Keratinocyte (primary cell): ENCODE measurements around the gene SND1. TPM values are rescaled to one million over a fixed set of nuclear protein-coding genes. Genes with fewer than 3 reads are reported as not detected.

Experiments
- DNase-seq: peaks from one replicate; pipeline ENCODE4 v3.0.0-alpha.2; 2011; ENCODE audit warnings: low read depth, missing footprints, low spot score
- FAIRE-seq: peaks from 2 replicates; lab custom pipeline; 2011; peaks lifted over from hg19 to GRCh38; lab: Jason Lieb, UNC
- H2AFZ ChIP-seq: 2 replicates; pipeline ENCODE4 v1.6.0; 2012; ENCODE audit warnings: low read length, control low read depth, inconsistent platforms; ENCODE audit not compliant: control insufficient read depth
- H3K27ac ChIP-seq: 2 replicates; pipeline ENCODE4 v1.5.1; 2011; ENCODE audit warnings: low read length; ENCODE audit not compliant: control insufficient read depth, insufficient read depth
- H3K27me3 ChIP-seq: 3 replicates; pipeline ENCODE4 v1.6.0; 2011; ENCODE audit warnings: low read length; ENCODE audit not compliant: control insufficient read depth, insufficient read depth; ENCODE audit errors: extremely low read depth
- H3K36me3 ChIP-seq, 2 experiments: 2 replicates in 1 of 2; 3 replicates in 1 of 2; pipeline ENCODE4 v1.5.1; 2011; ENCODE audit warnings: low read length in 2 of 2, mild to moderate bottlenecking in 1 of 2; ENCODE audit not compliant: control insufficient read depth in 2 of 2, insufficient read depth in 2 of 2; ENCODE audit errors: extremely low read depth in 1 of 2
- H3K4me1 ChIP-seq: 3 replicates; pipeline ENCODE4 v1.5.1; 2011; ENCODE audit warnings: low read length; ENCODE audit not compliant: control insufficient read depth, insufficient read depth; ENCODE audit errors: extremely low read depth
- H3K4me2 ChIP-seq: 3 replicates; pipeline ENCODE4 v1.6.0; 2011; ENCODE audit warnings: low read depth, low read length; ENCODE audit not compliant: control insufficient read depth, insufficient read depth; ENCODE audit errors: extremely low read depth
- H3K4me3 ChIP-seq, 3 experiments: fragments of 200-600 bp in 1 of 3; sonication (generic) in 1 of 3; 2 replicates in 2 of 3; 3 replicates in 1 of 3; pipeline ENCODE4 v1.5.1; 2011 to 2016; ENCODE audit warnings: low read length in 3 of 3, mild to moderate bottlenecking in 3 of 3, control low read depth in 2 of 3, inconsistent platforms in 1 of 3, low read depth in 1 of 3, mixed read lengths in 1 of 3, mixed run types in 1 of 3, moderate library complexity in 1 of 3; ENCODE audit not compliant: control insufficient read depth in 2 of 3, insufficient read depth in 2 of 3; ENCODE audit errors: extremely low read depth in 1 of 3
- H3K79me2 ChIP-seq: 2 replicates; pipeline ENCODE4 v1.6.0; 2012; ENCODE audit warnings: low read length; ENCODE audit not compliant: control insufficient read depth, insufficient read depth
- H3K9ac ChIP-seq: 3 replicates; pipeline ENCODE4 v1.6.0; 2011; ENCODE audit warnings: low read length; ENCODE audit not compliant: control insufficient read depth, insufficient read depth; ENCODE audit errors: extremely low read depth
- H3K9me1 ChIP-seq: 3 replicates; pipeline ENCODE4 v1.6.0; 2011; ENCODE audit warnings: low read length; ENCODE audit not compliant: control insufficient read depth, insufficient read depth; ENCODE audit errors: extremely low read depth
- H3K9me3 ChIP-seq: 2 replicates; pipeline ENCODE4 v1.5.1; 2012; ENCODE audit warnings: low read depth, low read length; ENCODE audit not compliant: control insufficient read depth
- H4K20me1 ChIP-seq: 3 replicates; pipeline ENCODE4 v1.6.0; 2011; ENCODE audit warnings: low read length; ENCODE audit not compliant: control insufficient read depth, insufficient read depth; ENCODE audit errors: extremely low read depth
- EZH2 ChIP-seq: IDR thresholded peaks from one replicate; pipeline ENCODE4 v1.6.1; 2012; ENCODE audit warnings: inconsistent platforms, mild to moderate bottlenecking, low read length, moderate library complexity
- dilution Hi-C: fragments of 300-500 bp; cut with MboI; formaldehyde crosslinking; loops from one replicate; pipeline ENCODE4 v1.7.0; 2020; ENCODE audit warnings: low sequenced_read_pairs; ENCODE audit not compliant: extremely low pct_ligation_motif_present
- polyA plus RNA-seq, 5 experiments: library from polyadenylated mRNA; depleted of rRNA in 3 of 5; stranded (reverse) in 3 of 5; stranded (forward) in 1 of 5; unstranded in 1 of 5; fragments of >200 nt; gene quantifications; 1 replicate in 1 of 5; 2 replicates in 3 of 5; 3 replicates in 1 of 5; pipeline versions ENCODE4 v1.2.1 to v1.2.3, GENCODE V29; 2011 to 2012; ENCODE audit warnings: missing spikeins in 2 of 5, low read depth in 1 of 5, low replicate concordance in 1 of 5
- TF ChIP-seq, protein P1 (sequence below), 3 experiments: IDR thresholded peaks in 1 of 3; conservative IDR thresholded peaks in 1 of 3; optimal IDR thresholded peaks in 1 of 3; 2 replicates in 2 of 3; 3 replicates in 1 of 3; pipeline versions ENCODE3 to v1.5.1; 2011; ENCODE audit warnings: low read length in 3 of 3, mild to moderate bottlenecking in 3 of 3, moderate library complexity in 2 of 3, control low read depth in 1 of 3, inconsistent platforms in 1 of 3; ENCODE audit not compliant: insufficient read depth in 2 of 3; ENCODE audit errors: extremely low read depth in 1 of 3

Gene SND1
- polyA plus RNA-seq, 1 donor (not counting 4 experiments of a cell fraction or from before 2014, with no cell fraction given) = 140 TPM

DNA sequence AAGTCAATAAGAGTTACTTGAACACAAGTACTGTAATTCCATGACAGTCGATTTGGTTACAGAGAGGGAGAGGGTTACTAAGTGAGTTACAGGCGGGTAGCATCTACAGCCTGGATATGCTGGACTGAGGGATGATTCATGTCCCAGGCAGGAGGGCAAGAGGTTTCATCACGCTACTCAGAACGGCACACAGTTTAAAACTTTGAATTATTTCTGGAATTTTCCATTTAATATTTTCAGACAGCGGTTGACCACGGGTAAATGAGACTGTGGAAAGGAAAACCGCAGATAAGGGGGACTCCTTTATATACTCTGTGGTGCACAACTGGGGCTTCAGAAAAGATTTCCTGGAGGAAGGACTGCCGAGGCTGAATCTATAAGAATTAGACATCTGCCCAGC, 404.9 kb downstream of the SND1 start:
- no peaks in the 10 kb centered on the region for H3K27me3 ChIP-seq

DNA sequence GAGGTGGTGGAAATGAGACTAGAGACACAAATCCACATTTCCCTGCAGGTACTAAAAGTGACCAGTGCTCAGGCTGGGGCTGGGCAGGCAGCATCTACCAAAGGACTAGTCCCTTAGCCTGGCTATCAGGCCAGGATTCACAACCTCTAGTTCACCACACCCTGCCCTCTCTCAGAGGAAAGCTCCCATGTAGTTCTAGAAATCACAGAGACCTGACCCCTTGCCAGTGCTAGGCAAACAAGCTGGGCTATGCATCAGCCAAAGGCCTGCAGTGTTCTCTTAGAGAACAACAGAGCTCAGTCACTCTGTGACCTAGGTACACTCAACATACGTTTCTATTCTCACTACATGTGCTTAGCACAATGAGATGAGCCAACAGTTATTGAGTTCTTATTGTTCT, 405.9 kb downstream of the SND1 start:
- no peak overlapping the region for H2AFZ ChIP-seq
- no peak for DNase-seq
- H3K9me3 ChIP-seq = no peaks in the 10 kb centered on the region
- peaks cover 11 to 20% of the 10 kb centered on the region in 2 experiments for H3K36me3 ChIP-seq
- dilution Hi-C loops = no loop called here
- no peaks in the 10 kb centered on the region for H3K27me3 ChIP-seq
- FAIRE-seq = no peak
- H3K4me1 ChIP-seq = peaks cover 1% of the 10 kb centered on the region
- no peak overlapping the region for H3K9ac ChIP-seq
- H3K4me3 ChIP-seq = no peak overlapping the region
- H3K79me2 ChIP-seq = no peaks in the 10 kb centered on the region
- peaks cover 2% of the 10 kb centered on the region for H4K20me1 ChIP-seq
- no peak overlapping the region for H3K27ac ChIP-seq
- H3K9me1 ChIP-seq = no peaks in the 10 kb centered on the region
- TF ChIP-seq EZH2 = no peak
- TF ChIP-seq, protein P1, sequence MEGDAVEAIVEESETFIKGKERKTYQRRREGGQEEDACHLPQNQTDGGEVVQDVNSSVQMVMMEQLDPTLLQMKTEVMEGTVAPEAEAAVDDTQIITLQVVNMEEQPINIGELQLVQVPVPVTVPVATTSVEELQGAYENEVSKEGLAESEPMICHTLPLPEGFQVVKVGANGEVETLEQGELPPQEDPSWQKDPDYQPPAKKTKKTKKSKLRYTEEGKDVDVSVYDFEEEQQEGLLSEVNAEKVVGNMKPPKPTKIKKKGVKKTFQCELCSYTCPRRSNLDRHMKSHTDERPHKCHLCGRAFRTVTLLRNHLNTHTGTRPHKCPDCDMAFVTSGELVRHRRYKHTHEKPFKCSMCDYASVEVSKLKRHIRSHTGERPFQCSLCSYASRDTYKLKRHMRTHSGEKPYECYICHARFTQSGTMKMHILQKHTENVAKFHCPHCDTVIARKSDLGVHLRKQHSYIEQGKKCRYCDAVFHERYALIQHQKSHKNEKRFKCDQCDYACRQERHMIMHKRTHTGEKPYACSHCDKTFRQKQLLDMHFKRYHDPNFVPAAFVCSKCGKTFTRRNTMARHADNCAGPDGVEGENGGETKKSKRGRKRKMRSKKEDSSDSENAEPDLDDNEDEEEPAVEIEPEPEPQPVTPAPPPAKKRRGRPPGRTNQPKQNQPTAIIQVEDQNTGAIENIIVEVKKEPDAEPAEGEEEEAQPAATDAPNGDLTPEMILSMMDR (optimal IDR thresholded peaks at IDR 0.05 in 1 of 3, IDR thresholded peaks at IDR 0.05 in 1 of 3, conservative IDR thresholded peaks at IDR 0.05 in 1 of 3; ENCODE audit: extremely low read depth in 1 of 3, insufficient read depth in 2 of 3, low read length in 3 of 3) = no peak
- H3K4me2 ChIP-seq = no peak overlapping the region

More for the DNA sequence above, 404.9 kb downstream of the SND1 start:
- H3K9ac ChIP-seq = no peak overlapping the region
- H3K4me3 ChIP-seq = no peak overlapping the region
- peaks cover 2% of the 10 kb centered on the region for H4K20me1 ChIP-seq
- peaks cover 10 to 16% of the 10 kb centered on the region in 2 experiments for H3K36me3 ChIP-seq
- dilution Hi-C loops = no loop called here
- H3K27ac ChIP-seq = no peak overlapping the region
- peaks cover 6% of the 10 kb centered on the region for H3K9me1 ChIP-seq
- H3K79me2 ChIP-seq = no peaks in the 10 kb centered on the region
- no peak for DNase-seq
- H2AFZ ChIP-seq = no peak overlapping the region
- H3K4me2 ChIP-seq = no peak overlapping the region
- peaks cover 7% of the 10 kb centered on the region for H3K4me1 ChIP-seq
- TF ChIP-seq, protein P1 (optimal IDR thresholded peaks at IDR 0.05 in 1 of 3, IDR thresholded peaks at IDR 0.05 in 1 of 3, conservative IDR thresholded peaks at IDR 0.05 in 1 of 3; ENCODE audit: extremely low read depth in 1 of 3, insufficient read depth in 2 of 3, low read length in 3 of 3) = no peak
- TF ChIP-seq EZH2 = no peak
- H3K9me3 ChIP-seq = no peaks in the 10 kb centered on the region
- no peak for FAIRE-seq
